T-helper 2 cell treated with Interferon-gamma antibody and Interleukin-4, amounts not matched to agents 100 ng/mL and 5 ng/mL, for 36 hours (primary cell): ENCODE data around the gene SCML1. TPM values are rescaled to one million over a fixed set of nuclear protein-coding genes. Genes with fewer than 3 reads are reported as not detected.

Experiments
- intact Hi-C: fragments of 100-400 bp; cut with micrococcal nuclease; formaldehyde crosslinking; loops from one replicate; pipeline ENCODE4 v1.15.1; 2023
- total RNA-seq: library from RNA; stranded (reverse); gene quantifications from 2 replicates; pipeline ENCODE4 v1.2.3, GENCODE V29; 2022

Gene SCML1, protein sequence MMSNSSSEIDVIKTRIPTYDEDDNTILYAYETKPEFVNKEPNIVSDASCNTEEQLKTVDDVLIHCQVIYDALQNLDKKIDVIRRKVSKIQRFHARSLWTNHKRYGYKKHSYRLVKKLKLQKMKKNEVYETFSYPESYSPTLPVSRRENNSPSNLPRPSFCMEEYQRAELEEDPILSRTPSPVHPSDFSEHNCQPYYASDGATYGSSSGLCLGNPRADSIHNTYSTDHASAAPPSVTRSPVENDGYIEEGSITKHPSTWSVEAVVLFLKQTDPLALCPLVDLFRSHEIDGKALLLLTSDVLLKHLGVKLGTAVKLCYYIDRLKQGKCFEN
- 0.18 and 0.32 TPM in 2 replicates for total RNA-seq

- intact Hi-C loops = loop anchor here (2.0 to 5.0 kb wide), 3 partner anchors 865 to 1606 kb away; partner anchors contain the start of genes PDHA1, PHKA2 and RBBP7
Observed at GRCh38 chrX:17736856-17737709, at the start of gene SCML1. SCML1 (plus strand) TSS chrX:17737493; CDS start chrX:17744187, 6,694 bp downstream.

DNA sequence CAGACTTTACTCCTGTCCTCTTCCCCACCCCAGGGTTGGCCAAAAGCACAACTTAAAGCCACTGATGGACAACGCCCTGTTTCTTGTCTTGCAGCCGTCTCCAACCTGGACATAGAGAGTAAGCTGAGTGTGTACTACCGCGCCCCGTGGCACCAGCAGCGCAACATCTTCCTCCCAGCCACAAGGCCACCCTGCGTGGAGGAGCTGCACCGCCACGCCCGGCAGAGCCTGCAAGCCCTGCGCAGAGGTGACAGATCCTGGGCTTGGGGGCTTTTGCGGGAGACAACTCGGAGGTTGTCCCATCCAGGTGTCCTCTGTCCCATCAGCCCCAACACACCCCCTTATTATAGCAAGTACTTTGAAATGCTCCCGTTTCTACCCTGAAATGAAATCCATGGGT is 49.6 kb upstream of the SCML1 start:
- intact Hi-C loops = no loop called here

DNA sequence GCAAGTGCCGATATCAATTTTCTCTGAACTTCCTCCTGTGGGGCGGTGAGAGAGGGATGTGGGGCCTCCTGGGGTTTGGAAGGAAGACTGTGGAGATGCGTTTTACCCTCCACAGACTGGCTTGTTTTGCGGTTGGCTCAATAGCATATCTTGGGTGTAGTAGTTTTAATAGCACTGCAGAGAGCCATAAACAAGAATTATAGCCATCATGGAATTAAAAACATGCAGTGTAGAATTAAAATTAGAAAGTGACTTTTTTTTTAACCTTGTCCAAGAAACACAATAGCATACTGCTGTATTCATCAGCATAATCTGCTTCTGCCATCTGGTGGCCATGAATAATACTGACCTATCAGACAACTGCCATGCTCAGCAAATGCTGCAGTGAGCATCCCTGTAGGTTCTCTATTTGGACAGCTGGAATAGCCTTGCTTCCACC is 47.3 kb upstream of the SCML1 start:
- intact Hi-C loops = loop anchor here (1.0 kb wide), 1 partner anchor 155 kb away; no protein-coding TSS in a partner anchor

DNA sequence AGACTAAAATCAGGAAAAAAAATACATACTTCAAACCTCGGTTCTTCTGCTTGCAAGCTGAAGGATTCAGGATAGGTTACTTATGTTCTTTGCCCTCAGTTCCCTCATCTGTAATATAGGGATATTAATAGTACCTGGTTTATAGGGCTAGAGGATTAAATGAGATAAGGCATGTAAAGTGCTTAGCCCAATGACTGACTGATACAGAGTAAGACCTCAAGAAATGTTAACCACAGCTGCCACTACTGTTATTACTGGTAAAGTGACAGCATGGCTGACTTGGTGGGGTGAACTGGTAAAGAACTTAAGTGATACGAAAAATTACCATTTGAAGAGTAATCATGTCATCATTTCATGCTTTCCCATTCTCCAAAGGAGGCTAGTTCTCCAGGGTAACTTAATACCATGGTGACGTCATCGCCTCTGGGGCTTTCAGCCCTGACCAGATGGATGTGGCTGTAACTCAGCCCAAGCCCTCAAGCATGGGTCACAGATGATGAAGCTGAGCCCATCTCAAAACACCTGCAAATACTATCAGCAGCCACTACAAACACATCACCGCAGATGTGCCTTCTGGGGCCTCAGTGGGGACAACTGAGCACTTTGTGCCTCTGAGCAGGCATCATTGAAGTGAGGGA is 44.5 kb upstream of the SCML1 start:
- intact Hi-C loops = no loop called here

DNA sequence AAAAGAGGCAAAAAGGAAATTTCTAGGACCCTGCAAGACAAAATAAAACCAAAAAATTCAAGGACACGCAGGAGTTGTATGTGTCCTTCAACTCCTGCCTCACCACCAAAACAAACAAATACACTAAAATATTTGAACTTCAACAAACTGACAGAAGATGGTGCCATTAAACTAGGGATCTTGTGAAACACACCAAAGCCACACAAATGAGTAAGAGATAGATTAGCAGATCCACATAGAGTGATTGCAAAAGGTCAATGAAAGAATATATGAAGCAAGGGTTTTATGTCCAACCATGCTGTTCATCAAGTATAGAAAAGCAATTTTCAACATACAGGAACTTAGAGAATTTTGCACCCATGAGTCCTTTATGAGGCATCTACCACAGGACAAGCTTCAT is 40.1 kb upstream of the SCML1 start:
- intact Hi-C loops = no loop called here

DNA sequence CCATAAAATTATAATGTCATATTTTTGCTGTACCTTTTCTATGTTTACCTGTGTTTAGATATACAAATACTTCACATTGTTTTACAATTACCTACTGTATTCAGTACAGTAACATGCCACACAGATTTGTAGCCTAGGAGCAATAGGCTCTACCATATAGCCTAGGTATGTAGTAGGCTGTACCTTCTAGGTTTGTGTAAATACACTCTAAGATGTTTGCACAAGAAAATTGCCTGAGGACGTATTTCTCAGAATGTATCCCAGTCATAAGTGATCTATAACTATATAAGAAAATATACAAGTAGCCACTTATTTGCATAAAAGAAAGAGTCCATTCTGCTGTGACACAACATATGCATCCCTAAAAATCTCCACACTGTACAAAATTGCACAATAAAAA is 36.3 kb upstream of the SCML1 start:
- intact Hi-C loops = no loop called here

- intact Hi-C loops = no loop called here
Observed at GRCh38 chrX:17703201-17703600, 34.1 kb upstream of the SCML1 start.

DNA sequence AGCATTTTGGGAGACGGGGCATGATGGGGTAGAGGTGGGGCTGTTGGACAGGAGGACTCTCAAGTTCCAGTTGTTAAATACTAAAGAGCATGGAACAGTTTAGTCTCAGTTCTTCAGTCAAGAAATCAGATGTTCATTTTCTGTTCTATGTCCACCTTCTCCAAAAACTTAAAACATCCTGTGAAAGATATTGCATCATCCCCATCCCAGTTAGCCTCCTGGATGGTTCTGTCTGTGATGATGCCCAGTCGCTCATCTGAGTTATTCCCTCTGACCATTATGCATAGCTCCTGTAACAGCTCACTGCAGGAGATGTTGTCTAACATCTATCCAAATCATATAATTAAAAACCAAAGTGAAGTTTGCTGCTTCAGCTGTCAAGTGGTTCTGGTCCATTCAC is 32.1 kb upstream of the SCML1 start:
- intact Hi-C loops = no loop called here

GRCh38 chrX:17706676-17707075 is 30.6 kb upstream of the SCML1 start:
- intact Hi-C loops = no loop called here

DNA sequence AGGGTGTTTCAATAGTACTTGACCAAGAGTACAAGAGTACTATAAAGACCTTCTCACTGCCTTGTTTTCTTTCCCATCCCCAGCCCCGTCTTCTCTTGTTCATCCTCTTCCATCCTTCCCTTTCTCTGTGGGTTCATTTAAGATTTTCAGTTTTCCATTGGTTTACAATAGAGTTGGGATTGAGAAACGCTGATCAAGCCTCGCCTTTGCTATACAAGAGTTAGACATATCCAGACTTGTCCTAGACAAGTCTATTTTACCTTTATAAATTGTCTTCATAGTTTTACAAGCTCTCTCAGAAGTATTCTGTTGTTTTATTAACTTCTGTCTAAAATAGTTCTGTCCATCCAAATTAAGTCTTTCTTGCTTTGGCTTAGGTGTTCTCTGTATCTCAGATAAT is 29.6 kb upstream of the SCML1 start:
- intact Hi-C loops = no loop called here

DNA sequence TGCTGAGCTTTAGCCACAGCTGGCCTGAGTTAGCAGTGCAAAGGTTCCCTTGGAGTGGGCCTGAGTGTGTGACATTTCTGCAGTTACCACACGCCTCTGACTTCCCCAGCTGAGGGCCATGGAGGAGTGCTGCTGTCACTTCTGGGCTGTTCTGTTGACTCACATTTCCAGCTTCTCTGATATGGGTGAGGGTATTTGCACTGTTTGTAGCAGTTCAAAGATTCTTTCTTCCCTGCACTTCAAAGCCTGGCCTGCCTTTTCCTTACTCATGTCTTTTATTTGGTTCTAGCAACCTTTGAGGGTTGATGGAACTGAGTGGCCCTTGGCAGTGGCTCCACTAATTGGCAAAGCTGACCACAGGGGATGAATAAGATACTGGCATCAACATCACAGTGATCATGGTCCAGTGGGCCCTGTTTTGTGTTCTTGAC is 26.4 kb upstream of the SCML1 start:
- intact Hi-C loops = no loop called here

- intact Hi-C loops = no loop called here
Observed at GRCh38 chrX:17713288-17713687, 24.0 kb upstream of the SCML1 start.

GRCh38 chrX:17718649-17719165 is 18.6 kb upstream of the SCML1 start:
- intact Hi-C loops = no loop called here

DNA sequence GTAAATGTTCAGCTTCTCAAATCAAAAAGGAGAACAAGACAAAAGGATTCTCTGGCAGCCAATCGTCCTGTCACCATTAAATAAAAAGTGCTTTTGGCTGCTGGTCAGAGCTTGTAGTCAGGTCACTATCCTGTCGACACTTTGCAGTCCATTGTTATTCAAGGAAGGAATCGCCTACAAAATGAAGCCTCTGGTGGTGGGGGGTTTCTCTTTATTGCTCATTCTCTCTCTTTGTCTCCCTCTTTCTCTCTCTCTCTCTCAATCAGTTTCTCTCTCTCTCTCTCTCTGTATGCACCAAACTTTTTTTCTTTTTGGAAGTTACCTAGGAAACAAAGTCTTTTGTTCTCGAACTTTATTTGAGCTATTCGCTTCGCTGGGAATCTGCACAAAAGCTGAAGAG is 17.6 kb upstream of the SCML1 start:
- intact Hi-C loops = no loop called here

DNA sequence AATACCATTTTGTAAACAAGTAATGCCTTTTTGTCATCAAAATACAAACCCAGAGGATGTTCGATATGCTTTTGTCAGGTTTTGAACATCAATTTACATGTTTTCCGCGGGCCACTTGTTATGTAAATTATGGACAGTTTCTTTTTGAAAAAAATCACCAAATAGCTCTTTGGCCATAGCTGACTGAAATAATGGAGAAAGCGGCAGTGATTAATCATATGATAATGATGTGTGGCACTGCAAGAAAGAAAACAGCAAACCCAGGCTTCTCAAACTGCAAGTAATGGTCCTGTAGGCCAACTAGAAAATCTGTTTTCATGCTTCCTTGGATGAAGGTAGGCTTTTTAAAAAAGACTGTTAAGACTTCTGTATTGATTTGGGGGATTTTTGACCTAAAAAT is 15.6 kb upstream of the SCML1 start:
- intact Hi-C loops = no loop called here

GRCh38 chrX:17725181-17725580 is 12.1 kb upstream of the SCML1 start:
- intact Hi-C loops = no loop called here

DNA sequence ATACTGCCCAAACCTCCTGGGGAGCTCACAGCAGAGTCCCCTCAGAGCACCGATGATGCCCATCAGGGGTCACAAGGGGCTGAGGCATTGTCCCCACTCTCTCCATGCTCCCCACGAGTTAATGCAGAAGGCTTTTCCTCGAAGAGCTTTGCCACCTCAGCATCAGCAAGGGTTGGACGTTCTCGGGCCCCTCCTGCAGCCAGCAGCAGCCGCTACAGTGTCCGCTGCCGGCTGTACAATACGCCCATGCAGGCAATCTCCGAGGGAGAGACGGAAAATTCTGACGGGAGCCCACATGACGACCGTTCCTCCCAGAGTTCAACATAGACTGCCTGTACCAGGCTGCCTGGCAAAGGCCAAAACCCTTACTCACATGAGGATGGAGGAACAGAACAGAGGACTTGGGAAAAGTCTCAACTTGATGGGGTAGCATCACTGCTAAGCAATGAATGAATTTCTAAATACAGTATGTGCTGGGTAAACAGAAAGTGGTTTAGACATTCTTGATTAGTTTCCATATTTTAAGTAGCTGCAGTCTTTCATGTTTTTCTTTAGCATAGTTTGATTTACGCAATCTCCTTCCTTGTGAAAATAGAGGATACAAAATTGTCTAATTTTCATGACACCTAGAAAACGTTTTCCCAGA is 5.0 kb upstream of the SCML1 start:
- intact Hi-C loops = no loop called here

DNA sequence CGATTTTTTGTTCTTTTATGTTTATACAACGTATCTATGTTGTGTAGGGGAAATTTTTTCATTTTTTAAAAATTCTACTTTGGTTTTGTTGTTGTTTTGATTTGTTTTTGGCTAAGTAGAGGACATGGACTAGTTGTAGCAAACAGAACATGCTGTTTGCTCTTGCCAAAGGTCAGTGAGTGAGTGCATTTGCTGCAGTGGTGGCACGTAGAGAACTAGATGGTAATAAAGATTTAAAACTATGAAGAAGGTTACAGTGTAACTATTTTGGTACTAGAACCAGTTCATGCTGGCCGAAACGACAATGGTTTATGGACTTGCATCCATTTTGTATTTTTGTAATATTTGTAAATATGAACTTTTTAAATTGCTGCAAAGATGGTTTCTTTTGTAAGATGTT is 1.9 kb upstream of the SCML1 start:
- intact Hi-C loops = loop anchor here (5.0 kb wide), 2 partner anchors 863 to 1247 kb away; partner anchors contain the start of genes PHKA2 and RBBP7

DNA sequence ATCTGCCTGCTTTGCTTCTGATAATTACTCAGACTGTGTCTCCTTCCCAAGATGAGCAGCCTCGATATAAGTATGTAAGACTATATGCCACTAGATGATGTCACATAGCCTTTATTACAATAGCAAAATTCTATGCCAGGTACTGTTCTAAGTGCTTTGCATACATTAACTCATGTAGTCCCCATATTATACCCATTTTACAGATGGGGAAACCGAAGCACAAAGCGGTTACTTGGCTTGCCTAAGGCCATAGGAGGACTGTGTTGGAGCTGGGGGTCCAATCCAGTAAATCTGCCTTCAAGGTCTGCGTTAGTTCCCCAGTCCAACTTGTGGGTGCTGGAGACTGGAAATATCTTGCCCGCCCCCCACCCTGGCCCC is 826 bp upstream of the SCML1 start:
- intact Hi-C loops = loop anchor here (2.0 to 5.0 kb wide), 3 partner anchors 864 to 1606 kb away; partner anchors contain the start of genes PDHA1, PHKA2 and RBBP7

- intact Hi-C loops = loop anchor here (2.0 to 5.0 kb wide), 3 partner anchors 865 to 1605 kb away; partner anchors contain the start of genes PDHA1, PHKA2 and RBBP7
Observed at GRCh38 chrX:17737710-17737985, 355 bp downstream of the SCML1 start.
